ENCODE data around the gene PAIP1.
"Not testable (repeated sequence)": the region's sequence is repeated elsewhere in the genome, so short reads cannot be mapped to it uniquely, and the experiment has no call there.

Gene PAIP1

GRCh38 chr5:43556857-43557542 is at the start of gene PAIP1:
TSS of gene PAIP1 (minus strand) at chr5:43557077. CDS start at chr5:43556846, 231 bp downstream.
- peak; percentile 70 to 71 for DNase-seq (ENCODE audit: low read depth in 1 of 2, low spot score in 1 of 2)

DNA sequence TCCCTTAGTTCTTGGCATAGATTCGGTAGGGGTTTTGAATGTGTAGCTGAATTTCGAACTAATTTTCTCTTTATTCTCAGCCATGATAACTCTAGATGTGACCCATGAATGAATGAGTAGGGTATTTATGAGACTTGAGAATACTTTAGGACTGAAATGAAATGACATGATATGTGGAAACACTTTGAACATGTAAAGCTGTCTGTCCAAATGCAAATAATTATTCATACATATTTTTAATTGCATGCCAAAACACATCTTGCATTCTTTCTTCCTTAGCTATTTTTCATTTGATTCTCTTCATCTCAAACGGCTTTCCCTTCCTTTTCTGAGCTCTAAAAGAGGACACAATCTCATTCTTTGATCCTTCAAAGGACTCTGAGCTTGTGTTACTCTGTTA is 49.5 kb upstream of the PAIP1 start:
- DNase-seq (ENCODE audit: low read depth in 1 of 2, low spot score in 1 of 2): no peak

DNA sequence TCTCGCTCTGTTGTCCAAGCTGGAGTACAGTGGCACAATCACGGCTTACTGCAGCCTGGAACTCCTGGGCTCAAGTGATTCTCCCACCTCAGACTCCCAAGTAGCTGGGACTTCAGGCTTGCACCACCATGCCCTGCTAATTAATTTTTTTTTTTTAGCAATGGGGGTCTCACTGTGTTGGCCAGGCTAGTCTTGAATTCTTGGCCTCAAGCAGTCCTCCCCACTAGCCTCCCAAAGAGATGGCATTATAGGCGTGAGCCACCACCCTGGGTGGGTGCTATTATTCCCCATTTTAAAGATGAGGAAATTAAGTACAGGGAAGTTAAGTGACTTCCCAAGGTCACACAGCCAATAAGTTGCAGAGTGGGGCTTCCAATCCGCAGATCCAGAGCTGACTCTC is 47.8 kb upstream of the PAIP1 start:
- DNase-seq (ENCODE audit: low read depth in 1 of 2, low spot score in 1 of 2): no peak

DNA sequence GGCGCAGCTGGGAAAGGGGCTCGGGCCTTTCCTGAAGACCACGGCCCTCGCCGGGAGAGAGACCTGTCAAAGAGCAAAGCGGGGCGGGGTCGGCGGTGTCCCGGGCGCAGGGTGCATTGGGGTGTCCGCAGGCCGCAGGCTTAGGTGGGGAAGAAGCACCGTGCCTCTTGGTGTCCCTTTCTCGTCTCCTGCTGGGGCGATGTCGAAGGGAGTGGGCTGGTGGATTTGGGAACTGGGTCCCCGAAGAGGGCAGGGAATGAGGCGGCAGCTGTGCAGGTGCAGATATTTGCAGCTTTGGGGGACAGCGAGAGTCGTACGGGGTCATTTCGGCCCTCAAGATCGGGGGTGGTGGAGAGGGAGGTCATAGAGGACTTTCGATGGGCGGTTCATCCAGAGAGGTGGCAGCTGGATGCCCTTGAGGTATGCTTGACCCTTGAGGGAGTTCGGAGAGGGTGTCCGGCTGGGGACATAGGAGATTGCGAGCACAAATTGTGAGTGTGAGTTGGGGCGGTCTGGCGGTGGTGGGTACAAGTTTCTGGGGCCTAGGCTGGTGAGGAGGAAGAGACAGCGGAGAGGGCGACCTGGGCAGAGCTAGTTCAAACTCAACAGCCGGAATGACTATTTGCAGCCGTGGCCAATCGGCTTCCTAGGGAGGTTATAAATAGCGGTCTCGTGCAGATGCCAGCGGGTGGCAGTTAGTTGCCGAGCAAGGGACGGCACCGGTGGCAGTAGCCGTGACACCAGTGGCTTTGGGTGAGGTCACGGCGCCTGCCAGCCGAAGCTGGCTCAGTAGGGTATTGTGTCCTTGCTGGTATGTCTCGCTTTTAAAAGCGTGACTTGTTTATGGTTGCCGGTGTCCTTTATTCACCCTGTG is 46.7 kb upstream of the PAIP1 start:
- peak; percentile 41 to 49 for DNase-seq (ENCODE audit: low read depth in 1 of 2, low spot score in 1 of 2)

GRCh38 chr5:43602461-43603343 is 45.8 kb upstream of the PAIP1 start, which contains the start of gene NNT:
TSS of gene NNT (plus strand) at chr5:43603180. CDS start at chr5:43609196, 6,016 bp downstream.
- peak; percentile 53 to 59 for DNase-seq (ENCODE audit: low read depth in 1 of 2, low spot score in 1 of 2)

DNA sequence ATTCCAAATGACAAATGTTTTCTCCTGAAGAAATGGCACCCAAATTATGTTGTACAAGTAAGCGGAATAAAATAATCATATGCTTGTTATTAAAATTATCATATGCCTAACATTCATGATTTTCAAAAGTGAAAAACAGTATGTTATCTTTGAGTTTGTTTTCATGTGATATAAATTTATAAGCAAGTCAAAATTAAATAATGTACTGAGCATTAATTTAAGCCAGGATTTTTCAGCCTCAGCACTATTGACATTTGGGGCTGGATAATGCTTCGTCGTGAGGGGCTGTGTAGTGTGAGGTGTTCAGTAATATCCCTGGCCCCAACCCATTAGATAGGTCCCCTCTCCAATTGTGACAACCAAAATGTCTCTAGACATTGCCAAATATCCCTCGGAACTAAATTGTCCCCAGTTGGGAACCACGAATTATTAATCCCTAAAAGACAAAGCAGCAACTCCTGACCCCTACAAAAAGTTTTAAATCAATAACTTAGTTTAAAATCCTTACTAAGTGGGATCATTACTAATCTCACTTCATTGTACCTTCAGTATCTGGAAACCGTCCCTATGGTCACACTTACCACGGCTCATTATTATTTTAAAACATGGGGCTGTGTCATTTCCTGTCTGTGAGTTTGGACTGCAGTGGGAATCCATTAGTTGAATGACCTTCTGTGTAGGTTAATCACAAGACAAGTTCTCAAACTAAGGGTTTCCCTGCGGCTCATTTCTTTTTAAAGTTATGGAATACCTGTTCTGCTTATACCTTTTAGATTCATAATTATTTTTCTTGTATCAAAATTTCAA is 44.8 kb upstream of the PAIP1 start:
- DNase-seq (ENCODE audit: low read depth in 1 of 2, low spot score in 1 of 2): no peak

DNA sequence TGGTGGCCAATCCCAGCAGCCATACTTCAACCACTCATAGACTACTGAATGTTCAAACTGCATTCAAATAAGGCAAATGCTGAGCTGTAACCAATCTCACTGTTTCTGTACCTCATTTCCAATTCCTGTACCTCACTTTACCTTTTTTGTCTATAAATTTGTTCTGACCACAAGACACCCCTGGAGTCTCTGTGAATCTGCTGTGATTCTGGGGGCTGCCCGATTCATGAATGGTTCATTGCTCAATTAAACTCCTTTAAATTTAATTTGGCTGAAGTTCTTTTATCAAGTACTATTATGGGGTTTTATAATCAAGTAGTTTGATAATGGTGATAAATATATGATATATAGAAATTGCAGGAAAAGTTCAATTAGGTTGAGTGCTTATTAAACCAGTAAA is 42.0 kb upstream of the PAIP1 start:
- DNase-seq (ENCODE audit: low read depth in 1 of 2, low spot score in 1 of 2): not testable (repeated sequence)

GRCh38 chr5:43592363-43592762 is 35.5 kb upstream of the PAIP1 start:
- no peak for DNase-seq (ENCODE audit: low read depth in 1 of 2, low spot score in 1 of 2)

DNA sequence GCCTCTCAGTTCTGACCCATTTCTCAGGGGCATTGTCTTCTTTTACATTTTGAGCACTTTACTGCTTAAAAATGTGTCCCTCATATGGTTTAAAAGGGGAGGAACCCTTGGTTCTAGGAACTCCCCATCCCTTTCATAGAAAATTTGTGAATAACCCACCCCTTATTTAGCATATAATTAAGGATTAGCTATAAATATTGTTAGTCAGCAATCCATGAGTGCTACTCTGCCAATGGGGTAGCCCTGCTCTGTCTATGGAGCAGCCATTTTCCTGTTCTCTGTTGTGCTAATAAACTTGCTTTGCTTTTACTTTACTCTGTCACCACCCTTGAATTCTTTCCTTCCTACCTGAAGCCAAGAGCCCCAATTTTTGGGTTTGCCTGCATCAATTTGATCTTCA is 33.8 kb upstream of the PAIP1 start:
- DNase-seq (ENCODE audit: low read depth in 1 of 2, low spot score in 1 of 2): no peak

- no peak for DNase-seq (ENCODE audit: low read depth in 1 of 2, low spot score in 1 of 2)
Measured at GRCh38 chr5:43589310-43589709, 32.4 kb upstream of the PAIP1 start.

DNA sequence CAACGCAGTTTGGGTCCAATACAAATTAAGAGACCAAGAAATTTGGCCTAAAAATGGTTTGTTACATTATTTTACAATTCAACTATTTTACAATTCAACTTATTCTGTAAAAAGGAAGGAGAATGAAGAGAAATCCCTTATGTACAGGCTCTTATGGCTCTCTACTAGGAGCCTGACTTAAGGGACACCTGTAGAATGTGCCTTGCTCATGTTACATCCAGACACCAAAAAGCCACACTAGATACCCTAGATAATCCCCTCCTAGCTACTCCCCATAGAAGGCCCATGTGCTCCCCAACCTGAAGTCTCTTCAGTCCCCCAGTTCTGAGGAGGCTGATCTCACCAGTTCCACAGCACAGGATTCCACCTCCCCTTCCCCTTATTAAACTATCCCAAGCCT is 32.0 kb upstream of the PAIP1 start:
- DNase-seq (ENCODE audit: low read depth in 1 of 2, low spot score in 1 of 2): no peak

DNA sequence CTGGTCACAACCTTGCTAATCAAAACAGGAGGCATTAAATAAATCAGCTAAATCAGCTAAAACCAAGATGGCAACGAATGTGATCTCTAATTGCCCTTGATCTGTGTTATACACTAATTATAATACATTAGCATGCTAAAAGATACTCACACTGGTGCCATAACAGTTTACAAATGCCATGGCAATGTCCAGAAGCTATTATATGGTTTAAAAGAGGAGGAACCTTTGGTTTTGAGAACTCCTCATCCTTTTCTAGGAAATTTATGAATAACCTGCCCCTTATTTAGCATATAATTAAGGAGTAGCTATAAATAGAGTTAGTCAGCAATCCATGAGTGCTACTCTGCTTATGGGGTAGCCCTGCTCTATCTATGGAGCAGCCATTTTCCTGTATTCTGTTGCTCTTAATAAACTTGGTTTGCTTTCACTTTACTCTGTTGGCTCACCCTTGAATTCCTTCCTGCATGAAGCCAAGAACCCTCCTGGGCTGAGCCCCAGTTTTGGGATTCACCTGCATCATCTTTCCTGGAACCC is 27.4 kb upstream of the PAIP1 start:
- DNase-seq (ENCODE audit: low read depth in 1 of 2, low spot score in 1 of 2): no peak

GRCh38 chr5:43583724-43584123 is 26.8 kb upstream of the PAIP1 start:
- no peak for DNase-seq (ENCODE audit: low read depth in 1 of 2, low spot score in 1 of 2)

GRCh38 chr5:43582082-43583005 is 25.5 kb upstream of the PAIP1 start:
- DNase-seq (ENCODE audit: low read depth in 1 of 2, low spot score in 1 of 2): no peak

GRCh38 chr5:43581398-43581797 is 24.5 kb upstream of the PAIP1 start:
- DNase-seq (ENCODE audit: low read depth in 1 of 2, low spot score in 1 of 2): no peak

DNA sequence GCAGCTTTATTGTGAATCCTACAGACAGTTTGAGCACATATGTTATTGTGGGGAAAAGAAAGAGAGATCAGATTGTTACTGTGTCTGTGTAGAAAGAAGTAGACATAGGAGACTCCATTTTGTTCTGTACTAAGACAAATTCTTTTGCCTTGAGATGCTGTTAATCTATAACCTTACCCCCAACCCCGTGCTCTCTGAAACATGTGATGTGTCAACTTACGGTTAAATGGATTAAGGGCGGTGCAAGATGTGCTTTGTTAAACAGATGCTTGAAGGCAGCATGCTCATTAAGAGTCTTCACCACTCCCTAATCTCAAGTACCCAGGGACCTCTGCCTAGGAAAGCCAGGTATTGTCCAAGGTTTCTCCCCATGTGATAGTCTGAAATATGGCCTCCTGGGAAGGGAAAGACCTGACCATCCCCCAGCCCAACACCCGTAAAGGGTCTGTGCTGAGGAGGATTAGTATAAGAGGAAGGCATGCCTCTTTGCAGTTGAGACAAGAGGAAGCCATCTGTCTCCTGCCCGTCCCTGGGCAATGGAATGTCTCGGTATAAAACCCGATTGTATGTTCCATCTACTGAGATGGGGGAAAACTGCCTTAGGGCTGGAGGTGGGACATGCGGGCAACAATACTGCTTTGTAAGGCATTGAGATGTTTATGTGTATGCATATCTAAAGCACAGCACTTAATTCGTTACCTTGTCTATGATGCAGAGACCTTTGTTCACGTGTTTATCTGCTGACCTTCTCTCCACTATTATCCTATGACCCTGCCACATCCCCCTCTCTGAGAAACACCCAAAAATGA is 23.7 kb upstream of the PAIP1 start:
- DNase-seq (ENCODE audit: low read depth in 1 of 2, low spot score in 1 of 2): not testable (repeated sequence)

DNA sequence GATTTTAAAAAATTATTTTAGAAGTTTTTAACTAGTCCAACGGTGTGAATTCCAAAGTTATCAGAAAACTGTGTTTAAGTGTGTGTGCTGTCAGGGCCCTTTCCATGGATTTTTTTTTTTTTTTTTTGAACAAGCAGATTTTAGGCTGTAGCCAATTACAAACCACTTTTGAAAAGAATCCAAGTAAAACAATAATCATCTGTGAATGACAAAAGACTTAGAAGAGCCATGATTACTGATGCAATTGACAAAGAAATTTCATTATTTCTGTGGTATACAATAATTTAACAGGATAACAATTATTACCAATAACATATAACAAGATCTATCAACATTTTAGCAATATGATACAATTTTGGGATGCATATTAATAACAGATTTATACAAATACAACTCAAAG is 16.2 kb upstream of the PAIP1 start:
- DNase-seq (ENCODE audit: low read depth in 1 of 2, low spot score in 1 of 2): no peak

DNA sequence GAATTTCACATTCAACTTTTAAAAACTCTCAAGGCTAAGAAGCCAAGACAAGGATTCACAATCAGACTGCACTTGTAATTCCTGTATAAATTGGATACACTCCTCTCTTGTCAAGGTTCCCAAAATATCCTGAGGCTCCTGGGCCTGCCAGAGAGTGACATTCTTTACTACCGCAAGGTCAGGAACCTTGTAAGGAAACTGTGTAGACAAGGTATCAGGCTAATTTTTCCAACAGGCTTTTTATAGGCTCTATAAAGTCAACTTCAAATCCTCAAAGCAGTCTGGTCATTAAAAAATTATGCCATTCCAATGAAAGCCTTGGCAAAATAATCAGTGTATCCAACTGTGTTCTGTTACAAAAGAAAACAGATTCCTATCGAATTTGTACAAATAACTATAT is 15.5 kb upstream of the PAIP1 start:
- DNase-seq (ENCODE audit: low read depth in 1 of 2, low spot score in 1 of 2): no peak
